Fibroblast of pulmonary artery (primary cell): Measurements from ENCODE around the gene CHST13.
"Not testable (repeated sequence)": the region's sequence is repeated elsewhere in the genome, so short reads cannot be mapped to it uniquely, and the experiment has no call there.

Experiments
- DNase-seq: peaks from one replicate; pipeline ENCODE4 v3.0.0-alpha.2; 2010; ENCODE audit warnings: low read depth
- H3K4me3 ChIP-seq: replicated peaks from 2 replicates; pipeline ENCODE4 v1.5.1; 2011; ENCODE audit warnings: low read depth, mild to moderate bottlenecking, control low read depth, low read length, moderate library complexity
- CTCF ChIP-seq: IDR thresholded peaks from 2 replicates; pipeline ENCODE4 v1.5.1; 2011; ENCODE audit warnings: mild to moderate bottlenecking, control low read depth, low read length, inconsistent platforms; ENCODE audit errors: missing control alignments

The CHST13 gene

DNA sequence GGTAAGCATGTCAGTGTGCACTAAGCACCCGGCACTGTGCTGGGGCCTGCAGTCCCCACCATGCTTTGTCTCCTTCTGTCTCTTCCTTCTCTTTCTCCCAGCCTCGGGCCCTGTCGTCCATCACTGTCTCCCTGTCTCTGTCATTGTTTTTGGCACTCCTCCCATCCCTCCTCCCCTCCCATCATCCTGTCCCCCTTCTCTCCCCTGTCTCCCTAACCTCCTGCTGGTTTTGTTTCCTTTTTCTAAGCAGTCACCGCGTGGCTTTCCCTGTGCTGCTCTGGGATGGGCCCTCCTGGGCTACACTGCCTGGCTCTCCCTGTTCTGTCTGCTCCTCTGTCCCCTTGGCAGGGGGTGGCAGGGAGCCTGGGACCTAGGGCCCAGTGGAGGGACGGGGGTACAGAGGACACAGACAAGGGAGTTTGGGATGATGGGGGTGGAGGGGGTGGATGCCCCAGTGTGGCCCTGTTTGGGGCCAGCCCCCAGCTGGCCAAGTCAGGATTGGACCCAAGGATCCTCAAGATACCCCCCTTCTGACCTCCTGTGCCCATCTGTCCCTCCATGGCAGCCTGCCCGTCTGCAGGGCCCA is 5.7 kb downstream of the CHST13 start:
- no peak for TF ChIP-seq CTCF
- H3K4me3 ChIP-seq, result no peak overlapping the region
- no peak for DNase-seq

DNA sequence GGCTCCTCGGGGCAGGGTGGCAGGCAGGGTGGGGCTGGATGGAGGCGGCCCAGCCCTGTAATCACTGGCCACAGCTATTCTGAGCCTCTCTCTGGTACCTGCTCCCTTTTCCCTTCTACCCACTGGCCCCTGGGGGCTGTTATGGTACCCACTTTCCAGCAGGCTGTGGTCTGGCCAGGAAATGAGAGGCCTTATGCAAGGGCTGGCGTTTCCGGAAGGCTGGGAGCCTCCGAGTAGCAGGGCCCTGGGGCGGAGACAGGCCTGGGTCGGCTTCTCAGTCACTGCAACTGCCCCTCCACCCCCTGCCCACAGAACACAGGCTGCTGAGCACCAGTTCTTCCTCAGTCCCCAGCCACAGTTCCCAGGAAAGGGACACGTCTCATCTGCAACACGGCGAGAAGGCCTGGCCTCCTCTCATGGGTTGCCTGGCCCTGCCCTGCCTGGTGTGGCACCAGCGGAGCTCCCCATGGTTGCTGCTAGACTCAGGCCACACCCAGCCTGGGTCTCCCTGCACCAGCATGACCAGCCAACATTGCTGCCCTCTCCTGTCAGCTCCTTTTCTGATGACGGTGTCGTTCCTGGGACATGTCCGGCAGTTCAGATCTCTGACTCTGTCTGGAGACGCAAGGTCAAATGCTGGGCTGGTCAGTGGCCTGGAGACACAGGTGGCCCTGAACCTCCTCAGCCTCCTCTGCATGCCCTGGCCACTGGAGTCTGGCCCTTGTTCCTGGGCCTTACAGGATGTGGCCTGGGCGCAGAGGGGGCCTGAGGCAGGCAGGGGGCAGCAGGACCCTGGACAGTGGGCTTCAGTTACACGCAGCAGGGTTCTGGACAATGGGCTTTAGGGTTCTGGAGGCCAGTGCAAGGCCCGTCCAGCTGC is 6.5 kb downstream of the CHST13 start:
- TF ChIP-seq CTCF, result no peak
- DNase-seq, result no peak
- no peak overlapping the region for H3K4me3 ChIP-seq

DNA sequence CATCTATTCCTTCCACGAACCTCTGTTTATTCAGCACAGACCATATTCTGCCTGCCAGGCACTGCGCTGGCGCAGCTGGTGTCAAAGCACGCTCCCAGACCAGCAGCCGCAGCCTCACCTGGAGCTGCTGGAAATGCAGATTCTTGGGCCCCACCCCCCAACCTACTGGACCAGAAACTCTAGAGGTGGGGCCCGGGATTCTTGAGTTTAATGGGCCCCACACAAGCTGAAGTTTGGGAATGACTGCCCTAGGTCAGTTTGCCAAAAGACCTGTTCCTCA is 7.0 kb downstream of the CHST13 start:
- no peak for DNase-seq
- no peak for TF ChIP-seq CTCF
- no peak overlapping the region for H3K4me3 ChIP-seq

DNA sequence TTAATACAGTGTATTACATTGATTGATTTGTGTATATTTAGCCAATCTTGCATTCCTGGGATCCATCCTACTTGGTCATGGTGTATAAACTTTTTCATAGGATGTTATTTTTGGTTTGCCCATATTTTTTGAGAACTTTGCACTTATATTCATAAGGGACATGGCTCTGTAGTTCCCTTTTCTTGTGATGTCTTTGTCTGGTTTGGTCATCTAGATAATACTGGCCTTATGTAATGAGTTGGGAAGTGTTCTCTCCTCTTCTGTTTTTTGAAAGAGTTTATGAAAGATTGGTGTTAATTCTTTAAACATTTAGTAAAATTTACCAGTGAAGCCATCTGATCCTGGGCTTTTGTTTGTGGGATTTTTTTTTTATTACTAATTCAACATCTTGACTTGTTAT is 9.6 kb downstream of the CHST13 start:
- no peak overlapping the region for H3K4me3 ChIP-seq
- no peak for TF ChIP-seq CTCF
- no peak for DNase-seq

DNA sequence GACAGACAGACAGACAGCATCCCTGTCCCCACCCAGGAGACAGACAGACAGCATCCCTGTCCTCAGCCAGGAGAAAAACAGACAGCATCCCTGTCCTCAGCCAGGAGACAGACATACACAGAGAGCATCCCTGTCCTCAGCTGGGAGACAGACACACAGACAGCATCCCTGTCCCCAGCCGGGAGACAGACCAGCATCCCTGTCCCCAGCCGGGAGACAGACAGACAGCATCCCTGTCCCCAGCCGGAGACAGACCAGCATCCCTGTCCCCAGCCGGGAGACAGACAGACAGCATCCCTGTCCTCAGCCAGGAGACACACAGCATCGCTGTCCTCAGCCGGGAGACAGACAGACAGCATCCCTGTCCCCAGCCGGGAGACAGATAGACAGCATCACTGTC is 10.8 kb downstream of the CHST13 start:
- not testable (repeated sequence) for H3K4me3 ChIP-seq, DNase-seq

GRCh38 chr3:126535636-126536035 is 11.7 kb downstream of the CHST13 start:
- no peak for DNase-seq
- TF ChIP-seq CTCF, result no peak
- no peak overlapping the region for H3K4me3 ChIP-seq

DNA sequence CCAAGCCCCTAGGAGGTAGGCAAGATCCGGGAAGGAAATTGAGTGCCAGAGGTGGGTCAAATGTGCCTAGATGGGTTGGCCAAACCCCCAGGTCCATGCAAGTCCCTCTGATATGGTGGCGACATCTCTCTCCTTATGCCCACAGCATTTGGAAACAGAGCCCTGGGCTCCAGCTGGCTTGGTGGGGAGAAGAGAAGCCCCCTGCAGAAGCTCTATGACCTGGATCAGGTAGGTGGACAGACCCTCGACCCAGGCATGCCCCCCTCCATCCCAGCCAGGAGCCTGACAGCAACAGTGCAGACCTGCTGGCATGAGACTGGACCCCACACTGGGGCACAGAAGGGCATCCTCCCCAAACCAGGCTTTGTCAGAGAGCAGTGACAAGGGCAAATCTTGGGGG is 12.2 kb downstream of the CHST13 start:
- TF ChIP-seq CTCF, result no peak
- H3K4me3 ChIP-seq, result no peak overlapping the region
- no peak for DNase-seq
